Activated CD4-positive, alpha-beta T cell treated with anti-CD3 and anti-CD28 coated beads, Interleukin-2, amount 50 U/mL, for 48 hours (primary cell): Measurements from ENCODE around the gene RCAN2.
A peak's percentile ranks its signal among the peaks of the same experiment; 100 is the strongest.

Experiments used
- DNase-seq, 2 experiments: peaks; one replicate each; pipeline ENCODE4 v3.0.0-alpha.2; 2020

RCAN2 gene

GRCh38 chr6:46246727-46247126 lies 244.5 kb downstream of the RCAN2 start:
- no peak for DNase-seq

DNA sequence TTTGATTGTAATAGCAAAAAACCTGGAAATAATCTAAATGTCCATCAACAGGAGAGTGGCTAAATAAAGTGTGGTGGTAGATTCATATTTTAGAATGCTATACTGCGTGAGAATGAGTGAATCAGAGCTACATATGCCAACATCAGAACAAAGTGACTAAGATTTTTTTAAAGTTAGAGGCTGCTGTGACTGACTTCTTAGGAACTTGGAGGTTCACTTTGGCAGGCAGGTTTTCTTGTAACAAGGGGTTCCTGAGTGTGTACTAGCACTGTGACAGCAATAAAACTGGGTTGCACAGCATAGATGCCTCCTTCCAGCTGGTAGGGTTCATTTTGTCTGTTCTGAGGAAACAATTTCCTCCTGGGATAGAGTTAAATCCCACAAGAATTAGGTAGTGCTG lies 245.2 kb downstream of the RCAN2 start:
- DNase-seq: no peak

- DNase-seq: no peak
These were observed 246.6 kb downstream of the RCAN2 start for GRCh38 chr6:46244670-46245069.

- no peak for DNase-seq
These were observed 247.5 kb downstream of the RCAN2 start for GRCh38 chr6:46243754-46244153.

GRCh38 chr6:46242921-46243320 lies 248.3 kb downstream of the RCAN2 start:
- DNase-seq: no peak

DNA sequence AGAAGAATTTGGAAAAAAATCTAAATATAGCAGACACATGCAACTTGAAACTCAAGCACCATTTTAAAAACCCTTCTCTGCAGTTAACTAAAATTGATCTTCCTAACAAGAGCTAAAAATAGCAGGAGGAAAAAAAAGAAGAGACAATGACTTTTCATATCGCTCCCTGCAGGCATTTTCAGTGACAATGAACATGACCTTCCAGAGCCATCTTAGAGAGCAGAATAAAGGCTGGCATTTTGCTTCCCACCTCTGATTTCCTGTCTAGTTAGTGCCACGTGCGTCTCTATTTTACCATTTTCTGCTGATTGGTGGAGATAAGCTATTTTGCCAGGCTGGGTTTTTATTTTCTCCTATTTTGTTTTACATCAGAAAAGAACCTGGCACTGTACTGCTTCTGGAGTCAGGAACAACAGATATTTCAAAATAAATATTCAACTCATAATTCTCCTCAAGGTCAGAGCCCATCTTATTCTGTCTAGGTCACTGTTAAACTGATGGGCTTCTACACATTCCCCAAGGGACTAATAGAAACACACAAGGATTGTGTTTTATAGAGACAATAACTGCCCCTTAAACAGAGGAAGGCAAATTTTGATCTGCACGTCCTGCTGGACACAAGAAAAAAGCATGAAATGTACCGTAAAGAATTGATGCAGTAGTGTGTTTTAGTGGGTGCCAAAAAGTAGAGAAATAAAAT lies 250.2 kb downstream of the RCAN2 start:
- no peak for DNase-seq

GRCh38 chr6:46236752-46237151 lies 254.5 kb downstream of the RCAN2 start:
- no peak for DNase-seq

DNA sequence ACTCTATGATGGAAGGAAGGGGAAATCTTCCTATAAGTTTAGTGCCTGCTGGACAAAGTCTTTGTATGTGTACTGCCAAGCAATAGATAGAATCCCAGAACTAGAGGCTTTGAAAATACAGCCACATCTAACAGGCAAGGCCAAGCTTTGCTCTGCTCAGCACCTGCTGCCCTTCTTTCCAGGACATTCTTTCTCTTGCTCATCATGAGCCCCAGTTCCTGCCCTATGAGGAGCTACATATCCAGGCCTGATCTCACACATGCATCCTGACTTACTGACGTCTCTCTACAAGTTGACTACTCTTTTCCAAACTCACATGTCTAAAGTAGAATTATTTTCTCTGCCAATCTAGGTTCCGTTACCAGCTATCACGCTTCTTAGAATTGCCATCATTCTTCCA lies 256.0 kb downstream of the RCAN2 start:
- DNase-seq: no peak

- no peak for DNase-seq
These were observed 256.5 kb downstream of the RCAN2 start for GRCh38 chr6:46234700-46235099.

GRCh38 chr6:46234156-46234556 lies 257.1 kb downstream of the RCAN2 start:
- no peak for DNase-seq

DNA sequence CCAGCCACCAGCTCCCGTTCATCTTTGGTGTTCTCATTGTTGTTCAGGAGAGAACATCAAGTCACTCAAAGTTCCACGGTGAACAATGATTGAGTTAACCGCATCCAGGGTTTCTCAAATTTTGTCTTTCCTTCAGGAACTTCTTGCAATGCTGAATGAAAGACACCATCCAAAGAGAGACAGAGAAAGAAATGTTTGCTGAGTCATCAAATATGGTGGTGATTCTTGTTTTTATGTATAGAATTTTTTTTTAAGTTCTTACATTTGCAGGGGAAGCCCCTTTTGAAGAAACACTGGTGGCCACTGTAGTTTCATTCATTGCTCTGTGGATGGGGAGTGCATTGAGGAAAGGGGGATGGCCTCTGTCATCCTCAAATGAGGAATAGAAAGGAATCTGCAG lies 258.1 kb downstream of the RCAN2 start:
- no peak for DNase-seq

GRCh38 chr6:46222286-46222685 lies 269.0 kb downstream of the RCAN2 start:
- DNase-seq: no peak

DNA sequence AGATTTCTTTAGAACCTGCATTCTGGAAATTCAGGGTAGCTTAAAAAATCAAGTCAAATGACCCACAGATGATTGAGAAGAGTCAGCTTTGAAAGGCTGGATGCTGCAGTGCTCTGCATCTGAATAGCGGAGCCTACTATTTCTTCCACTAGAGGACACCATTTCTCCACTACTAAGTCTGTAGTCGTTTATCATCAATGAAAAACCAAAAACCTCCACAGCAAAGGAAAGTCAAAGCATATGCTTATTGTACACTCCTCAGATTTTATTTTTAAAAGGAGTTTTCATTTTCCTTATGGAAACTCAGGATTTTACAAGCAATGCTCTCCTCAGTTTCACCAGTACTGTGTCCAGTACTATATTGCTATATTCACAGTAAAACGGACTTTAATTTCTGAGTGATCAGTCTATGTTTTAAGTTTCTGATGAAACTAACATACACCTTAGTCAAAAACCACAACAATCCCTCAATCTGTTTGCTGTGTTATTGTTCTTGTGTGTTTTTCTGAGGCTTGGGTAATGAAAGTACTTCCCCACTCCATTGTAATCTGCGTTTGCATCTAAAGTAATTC lies 269.9 kb downstream of the RCAN2 start:
- DNase-seq: no peak

- peak; percentile 12 to 33 for DNase-seq
These were observed 270.7 kb downstream of the RCAN2 start for GRCh38 chr6:46220352-46221221.

DNA sequence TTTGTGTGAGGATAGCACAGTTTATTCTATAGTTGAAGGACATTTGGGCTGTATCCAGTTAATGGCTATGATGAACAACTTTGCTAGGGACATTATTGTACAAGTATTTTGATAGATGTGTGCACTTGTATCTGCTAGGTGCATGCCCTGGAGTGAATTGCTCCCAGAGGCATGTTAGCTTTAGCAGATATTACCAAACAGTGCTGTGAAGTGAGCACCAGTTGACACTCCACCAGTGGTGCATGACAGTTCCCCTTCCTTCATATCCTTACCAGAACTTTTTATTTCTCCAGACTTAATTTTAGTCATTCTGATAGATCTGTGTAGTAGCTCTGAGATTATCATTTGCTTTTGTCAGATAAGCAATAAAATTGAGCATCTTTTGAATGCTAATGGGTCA lies 271.6 kb downstream of the RCAN2 start:
- no peak for DNase-seq

GRCh38 chr6:46218457-46218856 lies 272.8 kb downstream of the RCAN2 start:
- no peak for DNase-seq

GRCh38 chr6:46217671-46218131 lies 273.5 kb downstream of the RCAN2 start:
- peak; percentile 12 to 21 for DNase-seq

DNA sequence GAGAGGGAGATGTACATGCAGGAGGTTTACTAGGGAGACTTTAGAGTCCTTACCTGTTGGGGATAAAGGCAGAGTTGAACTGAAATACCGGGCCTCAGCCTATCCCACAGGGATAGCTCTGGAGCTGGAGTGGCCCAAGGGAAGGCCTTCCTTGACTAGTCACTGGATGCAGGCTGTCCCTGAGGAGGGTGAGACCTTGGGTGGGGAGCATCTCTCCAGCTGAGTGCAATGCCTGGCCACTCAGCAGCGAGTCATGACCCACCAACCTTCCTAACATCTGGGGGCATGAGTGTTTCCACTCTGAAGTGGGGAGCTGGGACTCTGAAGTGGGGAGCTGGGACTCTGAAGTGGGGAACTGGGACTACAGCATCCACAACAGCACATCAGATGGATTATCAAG lies 274.4 kb downstream of the RCAN2 start:
- DNase-seq: no peak

DNA sequence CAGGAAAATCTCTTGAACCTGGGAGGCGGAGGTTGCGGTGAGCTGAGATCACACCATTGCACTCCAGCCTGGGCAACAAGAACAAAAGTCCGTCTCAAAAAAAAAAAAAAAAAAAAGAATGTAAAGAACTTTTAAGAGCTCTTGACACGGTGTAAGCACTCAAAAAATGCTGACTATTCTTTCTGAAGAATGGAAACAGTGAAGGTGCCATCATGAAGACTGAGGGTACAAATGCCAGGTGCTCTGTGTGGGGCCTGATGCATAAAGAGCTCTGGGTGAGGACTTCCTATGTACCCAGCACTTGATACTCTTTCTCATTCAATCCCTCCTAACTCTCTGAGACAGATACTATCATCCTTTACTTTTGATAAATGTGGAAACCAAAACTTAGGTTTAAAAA lies 275.5 kb downstream of the RCAN2 start:
- no peak for DNase-seq

- DNase-seq: no peak
These were observed 276.0 kb downstream of the RCAN2 start for GRCh38 chr6:46215213-46215612.

GRCh38 chr6:46211917-46212316 lies 279.3 kb downstream of the RCAN2 start:
- no peak for DNase-seq

- DNase-seq: no peak
These were observed 281.0 kb downstream of the RCAN2 start for GRCh38 chr6:46210294-46210693.

- no peak for DNase-seq
These were observed 282.9 kb downstream of the RCAN2 start for GRCh38 chr6:46208303-46208702.

DNA sequence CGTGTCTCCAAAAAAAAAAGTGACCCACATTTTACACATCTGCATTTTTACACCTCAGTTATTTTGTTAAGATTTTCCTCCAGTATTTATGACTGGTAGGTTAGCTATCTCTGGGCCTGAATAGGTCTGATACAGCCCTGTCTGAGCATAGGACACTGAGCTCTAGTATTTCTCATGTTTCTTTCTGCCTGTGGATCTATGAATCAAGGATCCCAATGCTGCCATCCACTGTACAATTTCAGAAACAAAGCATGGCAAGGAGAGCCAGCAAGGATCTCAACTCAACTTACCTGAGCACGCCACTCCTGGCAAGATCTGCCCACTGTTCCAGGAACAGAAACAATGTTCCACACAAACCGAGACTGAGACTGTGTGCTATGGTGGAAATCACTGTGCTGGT lies 284.1 kb downstream of the RCAN2 start:
- no peak for DNase-seq
